NCI-H1694 (cell line): ENCODE data around the gene NINL.
"Not testable (repeated sequence)": the region's sequence is repeated elsewhere in the genome, so short reads cannot be mapped to it uniquely, and the experiment has no call there.

Experiments used
- DNase-seq: peaks from one replicate; lab custom pipeline; 2025; lab: John Stamatoyannopoulos, UW

Gene NINL

DNA sequence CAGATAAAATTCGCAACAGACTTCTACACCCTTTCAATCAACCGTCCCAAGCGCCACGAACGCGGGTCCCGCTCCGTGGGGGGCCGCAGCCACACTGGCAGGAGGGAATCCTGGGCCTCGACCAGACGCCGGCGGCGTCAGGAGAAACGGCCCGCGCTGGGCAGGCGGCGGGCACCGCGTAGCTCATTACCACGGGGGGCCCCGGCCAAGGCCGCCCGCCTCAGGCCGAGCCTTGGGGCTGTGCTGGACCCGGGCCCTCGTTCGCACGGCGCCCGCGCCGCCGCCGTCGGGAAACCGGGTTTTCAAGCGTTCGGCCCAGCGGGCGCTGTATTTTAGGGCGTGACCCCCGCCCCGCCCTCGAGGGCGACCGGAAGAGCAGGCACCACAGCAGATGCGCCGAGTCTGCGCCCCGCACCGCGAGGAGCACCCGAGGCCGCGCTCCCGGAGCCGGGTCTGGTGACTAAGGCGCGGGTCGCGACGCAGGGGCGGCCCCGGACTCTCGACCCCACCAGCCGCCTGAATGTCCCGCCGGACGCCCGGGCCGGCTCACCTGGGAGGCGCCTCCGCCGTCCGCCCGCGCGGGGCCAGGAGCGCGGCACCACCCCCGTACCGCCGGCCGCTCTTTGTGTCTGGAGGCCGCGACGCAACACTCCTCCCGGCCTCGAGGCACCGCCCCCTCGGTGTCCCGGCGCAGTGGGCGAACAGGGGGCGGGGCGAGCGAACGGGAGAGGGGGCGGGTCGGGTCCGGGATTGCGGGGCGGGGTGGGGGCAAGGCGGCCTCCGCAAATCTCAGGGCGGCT is at the start of gene NINL:
Gene NINL (minus strand): TSS at position 627 of the 800 bp plus-strand sequence. CDS start 58,944 bp downstream, outside the sequence.
- no peak for DNase-seq

DNA sequence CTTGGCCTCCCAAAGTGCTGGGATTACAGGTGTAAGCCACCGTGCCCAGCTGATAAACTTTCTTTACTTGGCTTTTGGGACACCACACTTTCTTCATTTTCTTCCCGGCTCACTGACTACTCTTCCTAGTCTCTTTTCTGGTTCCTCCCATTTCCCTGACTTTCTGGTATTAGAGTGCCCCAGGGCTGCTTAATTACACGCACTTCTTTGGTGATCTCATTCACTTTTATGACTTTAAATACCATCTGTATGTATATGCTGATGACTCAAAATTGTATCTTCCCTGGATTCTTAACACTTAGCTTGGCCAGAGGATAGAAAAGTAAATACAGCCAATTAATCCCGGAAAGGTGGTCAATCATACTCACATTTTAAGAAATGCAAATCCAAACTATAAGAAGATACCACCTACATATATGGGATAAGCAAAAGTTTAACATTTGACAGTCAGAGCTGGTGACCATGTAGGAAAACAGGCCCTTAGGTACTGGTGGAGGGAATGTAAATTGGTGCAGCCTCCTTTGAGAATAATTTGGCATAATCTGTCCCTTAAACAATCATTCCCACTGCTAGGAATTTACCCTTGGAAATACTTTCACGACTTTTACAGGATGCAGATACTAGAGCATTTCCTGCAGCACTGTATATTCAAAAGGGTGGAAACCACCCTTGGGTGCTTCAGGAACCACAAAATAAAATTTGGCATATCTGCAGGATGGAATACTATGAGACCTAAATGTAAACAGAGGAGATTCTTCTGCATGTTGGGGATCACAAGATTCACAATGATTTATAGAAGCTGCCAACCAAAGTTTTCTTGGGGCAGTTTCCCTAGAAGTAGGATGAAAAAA is 47.8 kb upstream of the NINL start:
- no peak for DNase-seq

DNA sequence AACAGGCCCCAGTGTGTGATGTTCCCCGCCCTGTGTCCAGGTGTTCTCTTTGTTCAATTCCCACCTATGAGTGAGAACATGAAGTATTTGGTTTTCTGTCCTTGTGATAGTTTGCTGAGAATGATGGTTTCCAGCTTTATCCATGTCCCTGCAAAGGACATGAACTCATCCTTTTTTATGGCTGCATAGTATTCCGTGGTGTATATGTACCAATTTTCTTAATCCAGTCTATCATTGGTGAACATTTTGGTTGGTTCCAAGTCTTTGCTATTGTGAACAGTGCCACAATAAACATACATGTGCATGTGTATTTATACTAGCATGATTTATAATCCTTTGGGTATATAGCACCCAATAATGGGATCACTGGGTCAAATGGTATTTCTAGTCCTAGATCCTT is 45.3 kb upstream of the NINL start:
- DNase-seq = not testable (repeated sequence)

DNA sequence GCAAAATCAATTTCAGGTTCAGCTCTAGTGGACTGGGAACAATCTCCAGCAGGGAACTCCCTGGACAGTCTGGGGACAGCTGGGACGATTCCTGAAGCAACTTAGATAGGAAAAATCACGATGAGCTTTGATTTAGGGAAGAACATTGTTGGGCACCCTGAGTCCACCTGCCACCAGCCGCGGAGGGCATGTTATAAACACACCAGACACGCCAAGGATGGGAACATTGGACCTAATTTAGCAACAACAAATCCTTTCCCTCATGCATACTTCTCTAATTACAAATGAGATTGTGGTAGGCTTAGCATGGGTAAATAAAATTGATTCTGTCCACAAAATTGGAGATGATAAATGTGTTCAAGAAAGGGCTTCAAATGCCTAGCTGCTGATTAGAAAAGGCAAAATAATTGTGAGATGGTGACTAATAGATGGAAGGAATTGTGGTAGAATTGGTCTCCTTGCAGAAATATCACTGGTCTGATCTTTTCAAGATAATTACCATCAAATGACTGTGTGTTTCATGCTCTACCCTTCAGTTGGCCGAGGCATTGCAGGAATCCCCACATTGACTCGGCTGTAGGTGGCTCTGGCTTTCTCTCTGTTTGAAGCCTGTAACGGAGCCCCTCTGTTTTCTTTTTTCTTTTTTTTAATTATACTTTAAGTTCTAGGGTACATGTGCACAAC is 44.6 kb upstream of the NINL start:
- no peak for DNase-seq

DNA sequence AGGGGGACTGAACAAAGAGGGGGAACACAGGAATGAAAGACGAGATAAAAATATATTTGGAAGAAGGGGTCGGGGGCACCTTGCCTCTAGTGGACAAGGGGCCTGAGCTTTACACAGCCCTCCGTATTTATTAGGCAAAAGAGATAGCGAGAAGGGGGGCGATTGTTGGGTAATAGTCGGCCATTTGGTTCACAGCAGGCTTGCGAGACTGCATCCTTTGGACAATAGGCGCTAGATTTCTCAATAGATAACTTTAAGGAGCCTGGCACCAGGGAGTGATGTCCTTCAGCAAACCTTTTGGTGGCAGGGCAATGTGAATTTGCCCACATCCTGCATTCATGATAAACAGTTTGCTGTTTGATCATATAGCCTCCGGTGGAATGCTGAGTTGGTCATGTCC is 41.4 kb upstream of the NINL start:
- DNase-seq = no peak

DNA sequence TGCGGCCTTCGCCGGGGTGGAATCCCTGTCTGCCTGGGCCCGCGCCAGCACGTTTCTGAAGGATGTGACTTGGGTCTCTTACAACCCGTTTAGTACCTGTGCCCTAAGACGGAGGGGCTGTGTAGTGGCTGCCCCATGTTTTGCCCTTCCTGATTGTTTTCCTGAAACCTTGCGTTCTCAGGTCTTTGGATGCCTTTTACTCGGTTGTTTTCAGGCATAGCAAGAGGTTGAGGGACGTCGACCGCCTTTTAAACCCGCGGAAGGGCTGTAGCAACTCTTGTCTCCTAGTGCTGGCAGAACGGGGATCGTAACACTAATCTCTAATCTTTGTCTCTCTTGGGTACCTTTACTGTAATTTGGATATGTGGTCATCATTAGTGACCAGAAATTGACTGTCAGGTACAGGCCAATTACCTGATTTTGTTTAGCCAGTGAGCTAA is 39.2 kb upstream of the NINL start:
- peak; percentile 8 for DNase-seq

DNA sequence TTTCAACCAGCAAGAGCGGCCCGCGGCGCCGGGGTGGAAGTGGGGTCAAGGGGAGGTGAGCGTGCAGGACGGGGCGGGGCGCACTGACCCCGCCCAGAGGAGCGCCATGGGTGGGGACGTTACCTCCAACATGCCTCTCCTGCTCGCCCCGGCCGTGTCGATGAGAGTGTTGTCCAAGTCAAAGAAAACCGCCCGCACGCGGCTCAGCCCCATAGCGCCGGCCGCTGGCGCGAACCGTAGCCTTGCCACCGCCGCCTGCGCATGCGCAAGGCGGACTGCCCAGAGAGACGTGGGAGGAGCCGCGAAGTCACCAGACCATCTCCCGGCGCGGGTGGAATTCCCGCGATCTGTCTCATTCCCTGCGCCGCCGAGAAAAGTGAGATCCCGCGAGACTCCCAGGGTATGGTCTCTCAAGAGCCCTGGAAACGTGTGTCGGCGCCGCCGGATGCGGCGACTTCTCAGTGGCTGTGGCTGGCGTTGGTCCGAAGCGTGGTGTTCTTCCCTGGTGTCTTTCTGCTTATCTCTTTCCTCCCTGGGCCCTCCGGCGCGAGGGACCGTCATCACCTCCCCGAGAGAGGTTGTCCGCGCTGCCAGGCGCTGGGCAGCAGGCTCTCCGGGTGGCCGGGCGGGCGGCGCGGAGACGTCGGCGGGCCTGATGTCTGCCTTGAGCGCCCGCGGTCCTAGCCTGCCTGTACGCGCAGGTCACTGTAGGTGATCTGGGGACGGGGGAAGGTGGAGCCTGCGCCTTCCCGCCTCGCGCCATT is 38.6 kb upstream of the NINL start, which contains the start of gene NANP:
Gene NANP (minus strand): TSS at position 279 of the 764 bp plus-strand sequence. CDS start 66 bp downstream, at position 213.
- peak; percentile 86 for DNase-seq

DNA sequence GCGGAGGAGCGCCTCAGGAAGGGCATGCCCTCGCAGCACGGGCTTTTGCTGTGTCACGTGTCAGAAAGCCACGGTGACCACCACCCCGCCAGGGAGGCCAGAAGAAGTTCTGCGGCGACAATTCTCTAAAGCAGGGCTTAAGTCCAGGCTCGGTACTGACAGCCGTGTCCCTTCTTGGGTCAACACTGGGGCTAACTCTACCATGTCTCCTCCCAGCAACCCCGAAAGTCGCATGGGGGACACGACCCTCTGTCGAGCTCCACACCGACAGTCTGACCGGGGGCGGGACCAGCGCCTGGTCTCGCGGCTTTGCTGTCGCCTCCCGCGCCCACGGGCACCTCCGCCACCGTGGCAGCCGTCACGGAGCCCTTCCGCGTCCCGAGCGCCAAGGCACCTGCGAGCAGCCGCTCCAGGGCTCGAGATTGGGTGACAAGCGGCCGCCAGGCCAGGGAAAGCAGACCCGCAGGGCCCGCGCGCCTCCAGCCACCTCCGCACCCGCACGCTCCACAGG is 37.9 kb upstream of the NINL start:
- DNase-seq = no peak

DNA sequence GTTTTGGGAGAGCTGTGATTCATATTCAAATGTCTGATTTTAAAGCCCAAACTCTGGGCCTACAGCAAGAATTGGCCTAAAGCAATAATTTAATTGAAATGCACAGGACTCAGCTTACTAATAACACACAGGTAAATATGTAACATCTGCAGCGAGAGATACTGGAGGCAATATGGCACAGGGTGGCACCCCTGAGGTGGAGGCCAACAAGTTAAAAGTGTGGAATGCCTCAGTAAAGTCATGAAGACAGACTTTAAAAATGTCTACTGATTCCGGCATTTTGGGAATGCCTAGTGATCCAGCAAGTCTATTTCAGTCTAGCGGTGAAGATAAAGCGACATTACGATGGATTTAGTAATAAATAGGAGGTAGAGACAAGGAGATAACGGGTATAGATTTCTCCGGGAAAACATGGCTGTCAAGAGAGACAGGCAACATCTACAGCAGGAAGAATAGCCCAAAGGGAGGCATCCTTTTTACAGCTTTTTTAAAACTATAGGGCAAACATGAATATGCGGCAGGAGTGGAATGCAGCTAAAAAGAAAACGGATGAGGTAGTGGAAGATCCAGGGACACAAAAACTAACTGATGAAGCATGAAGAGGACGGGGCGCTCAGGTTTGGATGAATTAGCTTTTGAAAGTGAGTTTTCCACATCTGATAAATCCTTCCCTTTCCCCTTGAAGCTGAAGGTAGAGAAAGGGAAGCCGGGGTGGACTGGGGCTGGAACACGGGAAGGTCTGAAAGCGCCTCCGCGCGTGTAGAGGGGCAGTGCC is 37.3 kb upstream of the NINL start:
- DNase-seq = no peak

DNA sequence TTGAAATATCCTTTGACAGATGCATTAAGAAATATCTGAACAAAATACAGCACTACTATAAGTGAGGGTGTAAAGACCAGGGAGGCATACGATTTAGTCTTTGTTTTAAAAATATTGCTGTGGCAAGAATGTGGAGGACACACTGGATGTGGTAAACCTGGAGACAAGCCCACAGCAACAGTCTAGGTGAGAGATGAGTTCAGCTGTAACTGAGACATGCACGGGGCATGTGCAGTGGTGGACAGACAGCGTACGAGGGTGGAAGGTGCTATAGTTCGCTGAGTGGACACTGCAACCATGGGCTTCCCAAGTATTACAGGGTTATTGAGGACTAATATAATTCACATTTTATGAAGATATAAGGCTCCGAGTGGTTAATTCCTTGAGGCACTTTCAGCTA is 36.7 kb upstream of the NINL start:
- DNase-seq = no peak

DNA sequence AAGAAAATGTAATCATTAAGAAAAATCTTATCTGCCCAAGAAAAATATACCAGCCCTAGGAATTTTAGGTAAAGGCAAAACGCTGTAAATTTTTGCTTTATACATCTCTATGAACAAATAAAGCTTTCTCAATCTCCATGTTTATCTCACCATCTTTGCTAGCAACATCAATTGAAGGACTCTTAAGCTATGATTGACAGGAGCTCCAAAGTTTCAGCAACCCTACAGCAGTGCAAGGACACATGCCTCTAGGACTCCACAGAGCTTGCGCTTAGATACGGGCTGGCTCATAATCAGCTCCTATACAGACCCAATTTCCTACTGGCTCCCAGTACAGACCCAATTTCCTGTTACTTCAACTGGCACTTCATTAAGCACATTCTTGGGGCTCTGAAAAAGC is 34.2 kb upstream of the NINL start:
- no peak for DNase-seq

DNA sequence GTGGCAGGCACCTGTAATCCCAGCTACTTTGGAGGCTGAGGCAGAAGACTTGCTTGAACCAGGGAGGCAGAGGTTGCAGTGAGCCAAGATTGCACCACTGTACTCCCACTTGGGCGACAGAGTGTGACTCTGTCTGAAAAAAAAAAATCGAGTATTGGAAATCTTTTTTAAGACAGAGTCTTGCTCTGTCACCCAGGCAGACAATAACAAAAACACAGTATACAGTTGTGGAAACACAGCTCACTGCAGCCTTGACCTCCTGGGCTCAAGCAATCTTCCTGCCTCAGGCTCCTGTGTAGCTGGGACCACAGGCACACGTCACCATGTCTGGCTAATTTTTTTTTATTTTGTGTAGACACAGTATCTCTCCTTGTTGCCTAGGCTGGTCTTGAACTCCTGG is 23.4 kb upstream of the NINL start:
- DNase-seq = no peak

DNA sequence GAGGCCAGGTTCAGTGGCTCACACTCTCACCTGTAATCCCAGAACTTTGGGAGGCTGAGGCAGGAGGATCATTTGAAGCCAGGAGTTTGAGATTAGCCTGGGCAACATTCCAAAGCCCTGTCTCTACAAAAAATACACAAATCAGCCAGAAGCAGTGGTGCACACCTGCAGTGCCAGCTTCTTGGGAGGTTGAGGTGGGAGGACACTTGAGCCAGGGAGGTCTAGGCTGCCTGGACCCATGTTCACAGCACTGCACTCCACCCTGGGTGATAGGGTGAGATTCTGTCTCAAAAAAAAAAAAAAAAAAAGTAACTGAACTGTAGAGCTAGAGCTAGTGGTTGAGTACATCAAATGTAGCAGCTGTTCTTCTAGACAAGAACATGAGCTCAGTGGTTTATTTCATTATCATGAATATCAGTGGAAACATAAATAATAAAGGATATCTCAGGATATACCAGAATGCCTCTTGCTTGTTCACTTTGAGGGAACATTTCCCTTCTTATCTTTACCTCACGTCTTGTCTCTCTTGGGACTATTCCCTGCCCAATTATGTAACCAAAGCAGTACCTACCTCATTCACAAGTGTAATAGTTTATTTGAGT is 20.9 kb upstream of the NINL start:
- DNase-seq = no peak

DNA sequence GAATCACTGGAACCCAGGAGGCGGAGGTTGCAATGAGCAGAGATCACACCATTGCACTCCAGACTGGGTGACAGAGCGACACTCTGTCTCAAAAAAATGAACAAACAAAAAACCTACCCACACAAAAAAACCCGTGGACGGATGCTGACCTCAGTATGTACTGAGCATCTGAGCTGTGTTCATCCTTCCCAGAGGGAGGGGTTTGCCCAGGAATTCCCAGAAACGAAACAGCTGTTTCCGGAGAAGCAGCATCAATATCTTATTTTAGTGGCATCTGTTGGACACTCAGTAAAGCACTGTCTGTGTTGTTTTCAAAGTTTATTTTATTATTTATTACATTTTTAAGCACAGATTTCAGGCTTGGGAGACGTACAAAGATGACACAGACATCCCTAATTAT is 19.8 kb upstream of the NINL start:
- DNase-seq = no peak

DNA sequence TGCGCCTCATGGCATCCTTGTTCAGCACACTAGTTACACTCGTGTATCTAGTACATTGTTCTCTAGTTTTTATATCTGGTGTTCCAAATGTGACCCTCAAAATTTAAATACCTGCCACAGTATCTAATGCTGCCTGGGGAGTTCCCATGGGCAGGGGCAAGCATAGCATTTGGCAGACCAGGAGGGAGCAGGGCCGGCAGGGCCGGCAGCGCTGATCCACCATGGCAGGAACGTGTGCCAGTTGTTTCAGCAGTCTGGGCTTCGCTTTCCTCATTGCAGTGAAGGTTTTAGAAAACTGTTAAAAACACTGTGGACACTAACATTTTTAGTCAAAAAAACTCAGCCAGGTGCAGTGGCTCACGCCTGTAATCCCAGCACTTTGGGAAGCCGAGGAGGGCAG is 19.3 kb upstream of the NINL start:
- DNase-seq = no peak

DNA sequence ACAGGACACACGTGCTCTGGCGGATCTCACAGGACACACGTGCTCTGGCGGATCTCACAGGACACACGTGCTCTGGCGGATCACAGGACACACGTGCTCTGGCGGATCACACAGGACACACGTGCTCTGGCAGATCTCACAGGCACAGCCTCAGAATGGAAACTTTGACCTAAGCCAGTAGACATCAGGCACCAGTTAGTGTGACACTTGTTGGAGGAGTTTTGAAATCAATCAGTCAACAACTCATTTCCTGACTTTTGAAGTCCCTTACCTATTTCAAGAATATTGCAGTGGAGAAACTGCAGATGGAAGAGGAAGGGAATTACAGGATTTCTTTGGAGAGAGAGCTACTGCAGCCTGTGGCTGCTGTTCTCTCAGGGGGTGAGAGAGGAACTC is 17.6 kb upstream of the NINL start:
- DNase-seq = not testable (repeated sequence)

DNA sequence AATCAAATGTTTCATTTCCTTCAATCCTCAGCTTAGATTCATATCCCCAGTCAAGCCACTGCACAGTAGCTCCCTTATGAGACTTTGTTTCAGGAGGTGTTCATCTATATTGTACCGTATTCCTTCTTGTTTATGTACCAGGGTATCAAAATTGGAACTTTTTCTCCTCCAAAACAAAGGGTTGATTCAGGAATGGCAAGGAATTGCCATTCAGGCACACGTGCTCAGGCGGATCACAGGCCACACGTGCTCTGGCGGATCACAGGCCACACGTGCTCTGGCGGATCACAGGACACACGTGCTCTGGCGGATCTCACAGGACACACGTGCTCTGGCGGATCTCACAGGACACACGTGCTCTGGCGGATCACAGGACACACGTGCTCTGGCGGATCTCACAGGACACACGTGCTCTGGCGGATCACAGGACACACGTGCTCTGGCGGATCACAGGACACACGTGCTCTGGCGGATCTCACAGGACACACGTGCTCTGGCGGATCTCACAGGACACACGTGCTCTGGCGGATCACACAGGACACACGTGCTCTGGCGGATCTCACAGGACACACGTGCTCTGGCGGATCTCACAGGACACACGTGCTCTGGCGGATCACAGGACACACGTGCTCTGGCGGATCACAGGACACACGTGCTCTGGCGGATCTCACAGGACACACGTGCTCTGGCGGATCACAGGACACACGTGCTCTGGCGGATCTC is 17.0 kb upstream of the NINL start:
- DNase-seq = not testable (repeated sequence)

DNA sequence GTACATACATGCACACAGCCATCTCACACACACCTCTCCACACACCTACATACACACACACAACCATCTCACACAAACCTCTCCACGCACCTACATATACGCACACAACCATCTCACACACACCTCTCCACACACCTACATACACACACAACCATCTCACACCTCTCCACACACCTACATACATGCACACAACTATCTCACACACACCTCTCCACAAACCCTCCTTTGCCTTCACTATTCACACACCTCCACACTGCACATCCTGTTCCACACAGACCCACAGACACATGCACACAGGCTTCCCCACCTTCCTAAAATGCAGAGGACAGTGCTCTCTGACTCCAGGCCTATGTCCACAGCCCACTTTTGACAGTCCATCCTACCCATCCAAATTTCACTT is 16.3 kb upstream of the NINL start:
- DNase-seq = no peak

DNA sequence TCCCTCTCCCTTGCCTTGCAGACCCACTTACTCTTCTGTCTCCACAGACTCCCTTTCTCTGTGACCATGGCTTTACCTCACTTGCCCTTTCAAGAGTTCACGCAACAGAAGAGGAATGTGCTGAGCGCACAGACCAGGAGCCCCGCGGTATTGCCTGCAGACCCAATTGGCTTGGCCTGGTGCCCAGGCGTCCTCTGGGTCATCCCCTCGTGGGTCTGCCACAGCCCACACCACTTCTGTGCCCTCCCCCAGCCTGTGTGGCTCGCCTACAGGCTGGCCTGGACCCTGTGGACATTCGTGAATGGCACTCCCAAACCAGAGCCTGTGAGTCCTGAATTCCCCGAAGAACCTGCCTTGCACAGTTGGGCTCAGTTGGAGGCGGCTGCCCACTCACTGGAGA is 15.3 kb upstream of the NINL start:
- DNase-seq = no peak
